Measurements from ENCODE around the gene ZNF740.
A peak's percentile ranks its signal among the peaks of the same experiment; 100 is the strongest.
"Not testable (repeated sequence)": the region's sequence is repeated elsewhere in the genome, so short reads cannot be mapped to it uniquely, and the experiment has no call there.

The ZNF740 gene

DNA sequence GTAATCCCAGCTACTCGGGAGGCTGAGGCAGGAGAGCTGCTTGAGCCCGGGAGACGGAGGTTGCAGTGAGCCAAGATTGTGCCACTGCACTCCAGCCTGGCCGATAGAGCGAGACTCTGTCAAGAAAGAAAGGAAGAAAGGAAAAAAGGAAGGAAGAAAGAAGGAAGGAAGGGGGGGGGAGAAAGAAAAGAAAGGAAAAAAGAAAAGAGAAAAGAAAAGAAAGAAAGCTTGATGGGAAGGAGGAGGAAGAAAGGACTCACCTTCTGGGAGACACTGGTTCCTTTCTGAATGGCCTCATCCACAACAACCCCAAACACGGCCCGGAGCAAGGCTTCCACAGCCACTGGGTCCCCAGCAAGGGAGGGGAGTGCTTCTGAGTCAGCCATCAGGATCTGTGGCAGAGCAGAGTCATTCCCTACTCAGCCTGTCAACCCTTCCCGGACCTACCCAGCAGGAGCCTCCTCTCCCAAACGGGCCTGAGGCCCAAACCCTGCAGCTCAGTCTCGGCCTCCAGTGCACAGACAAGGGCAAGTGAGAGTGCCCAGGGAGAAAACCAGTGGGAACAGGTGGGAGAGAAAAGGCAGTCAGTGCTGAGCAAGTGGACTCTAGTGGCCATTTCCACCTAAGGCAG lies 7.3 kb upstream of the ZNF740 start:
- no peak for DNase-seq (ENCODE audit: low read depth in 2 of 2)

DNA sequence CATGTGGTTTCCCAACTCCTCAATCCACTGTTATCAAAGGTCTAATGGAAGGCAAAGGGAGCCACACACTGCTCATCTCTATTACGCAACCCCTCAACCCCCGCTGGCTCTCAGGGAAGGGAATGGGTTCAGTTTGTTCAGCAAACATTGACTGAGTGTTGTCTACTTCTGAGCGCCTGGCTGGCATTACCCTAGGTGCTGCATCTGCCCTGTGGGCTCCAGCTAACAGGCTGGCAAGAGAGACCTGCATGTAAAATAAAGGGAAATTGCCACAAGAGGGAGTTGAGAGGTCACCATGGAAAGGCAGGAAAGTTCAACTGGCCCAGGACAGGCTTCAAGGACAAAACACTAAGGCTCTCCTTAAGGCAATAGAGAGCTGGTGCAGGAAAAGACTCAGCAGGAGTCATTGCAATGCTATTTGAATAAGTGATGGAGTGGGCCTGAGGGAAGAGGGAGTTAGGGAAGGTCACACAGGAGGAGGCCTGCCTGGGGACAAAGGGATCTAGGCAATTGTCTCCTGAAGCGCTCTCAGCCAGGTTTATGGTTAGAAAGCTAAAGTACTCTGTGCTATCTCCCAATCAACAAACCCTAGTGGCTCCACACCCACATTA lies 5.5 kb upstream of the ZNF740 start:
- no peak for DNase-seq (ENCODE audit: low read depth in 2 of 2)

DNA sequence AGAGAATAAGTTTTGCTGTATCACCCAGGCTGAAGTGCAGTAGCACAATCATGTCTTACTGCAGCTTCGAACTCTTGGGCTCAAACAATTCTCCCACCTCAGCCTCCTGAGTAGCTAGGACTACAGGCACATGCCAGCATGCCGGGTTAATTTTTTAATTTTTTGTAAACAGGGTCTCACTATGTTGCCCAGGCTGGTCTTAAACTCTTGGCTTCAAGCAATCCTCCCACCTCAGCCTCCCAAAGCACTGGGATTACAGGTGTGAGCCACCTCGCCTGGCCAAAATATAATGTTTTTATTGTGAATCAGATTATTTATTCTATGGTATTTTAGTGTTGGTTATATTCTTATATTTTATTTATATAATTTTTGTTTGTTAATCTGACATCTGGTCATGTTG lies 3.8 kb upstream of the ZNF740 start:
- no peak for DNase-seq (ENCODE audit: low read depth in 2 of 2)

DNA sequence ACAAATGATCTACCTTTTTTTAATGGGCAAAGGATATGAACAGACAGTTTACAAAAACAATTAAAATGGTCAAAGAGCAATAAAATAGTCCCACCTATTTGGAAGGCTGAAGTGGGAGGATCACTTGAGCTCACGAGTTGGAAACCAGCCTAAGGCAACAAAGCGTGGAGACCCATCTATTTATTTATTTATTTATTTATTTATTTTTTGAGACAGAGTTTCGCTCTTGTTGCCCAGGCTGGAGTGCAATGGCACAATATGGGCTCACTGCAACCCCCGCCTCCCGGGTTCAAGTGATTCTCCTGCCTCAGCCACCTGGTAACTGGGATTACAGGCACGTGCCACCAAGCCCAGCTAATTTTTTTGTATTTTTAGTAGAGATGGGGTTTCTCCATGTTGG lies 3.1 kb upstream of the ZNF740 start:
- DNase-seq (ENCODE audit: low read depth in 2 of 2): not testable (repeated sequence)

DNA sequence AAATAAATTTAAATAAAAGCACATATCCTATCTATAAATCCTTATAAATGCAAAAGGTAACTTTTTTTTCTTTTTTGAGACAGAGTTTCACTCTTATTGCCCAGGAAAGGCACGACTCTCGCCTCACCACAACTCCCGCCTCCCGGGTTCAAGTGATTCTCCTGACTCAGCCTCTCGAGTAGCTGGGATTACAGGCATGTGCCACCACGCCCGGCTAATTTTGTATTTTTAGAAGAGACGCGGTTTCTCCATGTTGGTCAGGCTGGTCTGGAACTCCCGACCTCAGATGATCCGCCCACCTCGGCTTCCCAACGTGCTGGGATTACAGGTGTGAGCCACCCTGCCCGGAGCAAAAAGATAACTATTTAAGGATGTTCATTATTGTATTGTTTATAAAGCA lies 1.7 kb upstream of the ZNF740 start:
- DNase-seq (ENCODE audit: low read depth in 2 of 2): not testable (repeated sequence)

DNA sequence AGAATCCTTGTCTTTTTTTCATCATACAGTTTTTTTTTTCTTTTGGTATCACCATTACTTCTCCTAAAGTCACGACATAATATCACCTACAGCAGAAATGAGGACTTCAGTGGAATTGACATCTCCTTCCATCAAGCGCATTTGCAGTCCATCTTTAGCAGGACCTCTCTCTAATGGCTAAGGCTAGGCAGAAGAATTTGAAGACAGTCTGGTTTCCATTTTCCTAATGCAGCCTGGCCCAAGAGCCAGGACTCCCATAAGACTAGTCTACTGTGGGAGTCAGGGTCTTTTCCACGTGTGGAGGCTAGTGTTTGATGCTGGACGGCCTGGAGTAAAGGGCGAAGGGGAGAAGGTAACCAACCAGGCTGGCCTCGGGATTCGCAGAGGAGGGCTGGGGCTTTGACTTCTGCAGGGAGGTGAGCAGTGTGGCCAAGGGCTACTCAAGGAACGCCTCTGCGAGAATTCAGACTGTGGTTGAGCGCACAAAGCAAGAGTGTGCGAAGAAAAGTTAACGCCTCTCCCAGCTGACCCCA lies 769 bp upstream of the ZNF740 start:
- no peak for DNase-seq (ENCODE audit: low read depth in 2 of 2)

DNA sequence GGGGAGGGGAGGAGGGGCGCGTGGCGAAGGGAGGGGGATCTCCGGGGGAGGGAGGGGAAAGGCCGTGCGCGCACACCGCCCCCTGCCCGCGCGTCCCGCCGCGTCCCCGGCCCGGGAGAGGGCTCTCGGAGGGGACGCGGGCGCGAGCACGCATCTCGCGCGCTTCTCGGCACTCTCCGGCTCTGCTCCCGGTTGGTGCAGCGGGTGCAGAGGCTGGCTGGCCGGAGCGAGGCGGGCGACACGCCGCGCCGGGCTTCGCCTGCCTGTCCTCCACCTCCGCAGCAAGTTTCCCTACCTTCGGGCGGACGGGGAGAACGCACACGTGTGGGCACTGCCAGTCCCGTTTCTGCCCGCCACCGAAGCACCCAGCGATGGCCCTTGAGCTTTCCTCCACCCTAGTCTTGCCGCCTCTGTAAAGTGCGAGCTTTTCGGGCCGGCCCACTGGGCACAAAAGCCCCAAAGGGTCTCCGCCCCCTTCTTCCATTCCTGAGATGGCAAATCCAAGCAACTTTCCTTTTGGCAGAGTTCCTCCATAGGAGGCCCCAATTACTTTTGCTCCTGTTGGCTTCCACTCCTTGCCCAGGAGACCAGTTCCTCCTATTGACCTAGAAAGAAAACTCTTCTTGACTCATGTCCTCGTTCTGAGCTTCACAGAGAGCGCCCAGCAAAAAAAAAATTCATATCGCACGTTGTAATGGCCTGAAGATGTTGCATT lies 566 bp downstream of the ZNF740 start:
- DNase-seq (ENCODE audit: low read depth in 2 of 2): peak; percentile 63 to 65

DNA sequence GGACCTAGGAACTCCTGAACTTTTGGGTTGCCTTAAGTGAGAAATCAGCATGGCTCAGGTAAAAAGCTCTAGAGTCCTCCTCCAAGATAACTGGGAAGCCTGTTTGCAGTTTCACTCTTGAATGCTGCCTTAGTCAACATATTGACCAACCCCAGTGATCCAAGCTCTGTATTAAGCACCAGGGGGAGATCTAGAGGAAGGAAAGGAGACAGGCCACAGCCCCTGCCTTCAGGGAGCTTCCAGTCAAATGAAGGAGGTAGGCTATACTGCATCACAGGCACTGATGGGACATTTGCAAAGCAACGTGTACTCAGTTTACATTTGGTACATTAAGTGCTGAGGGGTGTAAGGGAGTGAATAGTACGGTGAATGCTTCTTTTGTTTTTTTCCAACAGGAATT lies 1.4 kb downstream of the ZNF740 start:
- no peak for DNase-seq (ENCODE audit: low read depth in 2 of 2)

DNA sequence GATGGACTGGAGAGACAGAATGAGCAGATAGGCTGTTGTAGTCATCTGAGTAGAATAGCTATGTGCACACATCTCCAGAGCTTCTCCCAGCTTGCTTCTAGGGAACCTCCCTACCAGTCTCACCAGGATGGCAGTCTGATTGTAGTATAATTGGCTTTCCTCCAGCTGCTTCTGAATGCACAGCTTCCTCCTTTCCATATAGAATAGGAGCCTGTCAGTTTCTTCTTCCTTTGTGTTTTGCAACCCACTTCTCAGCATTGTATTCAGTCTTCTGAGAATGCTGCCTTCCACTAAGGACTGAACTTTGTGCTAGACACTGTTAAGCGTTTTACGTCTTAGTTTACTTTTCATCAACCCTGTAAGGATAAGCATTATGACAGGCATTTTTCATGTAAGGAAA lies 2.4 kb downstream of the ZNF740 start:
- no peak for DNase-seq (ENCODE audit: low read depth in 2 of 2)

DNA sequence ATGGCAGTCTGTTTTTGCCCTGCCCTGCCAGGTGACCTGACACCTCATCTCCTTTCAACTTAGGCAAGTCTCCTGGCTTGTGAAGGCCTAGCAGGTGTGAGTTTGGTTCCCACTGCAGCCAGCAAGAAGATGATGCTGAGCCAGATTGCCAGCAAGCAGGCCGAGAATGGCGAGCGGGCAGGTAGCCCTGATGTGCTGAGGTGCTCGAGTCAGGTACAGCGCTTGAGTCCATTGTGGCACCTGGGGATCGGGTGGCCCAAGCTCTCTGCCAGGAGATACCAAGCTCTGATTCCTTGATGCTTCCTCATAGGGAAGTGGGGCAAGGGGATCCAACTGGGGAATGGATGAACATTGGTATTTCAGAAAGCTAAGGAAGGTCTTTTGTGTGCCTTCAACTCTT lies 4.3 kb downstream of the ZNF740 start:
- DNase-seq (ENCODE audit: low read depth in 2 of 2): no peak

DNA sequence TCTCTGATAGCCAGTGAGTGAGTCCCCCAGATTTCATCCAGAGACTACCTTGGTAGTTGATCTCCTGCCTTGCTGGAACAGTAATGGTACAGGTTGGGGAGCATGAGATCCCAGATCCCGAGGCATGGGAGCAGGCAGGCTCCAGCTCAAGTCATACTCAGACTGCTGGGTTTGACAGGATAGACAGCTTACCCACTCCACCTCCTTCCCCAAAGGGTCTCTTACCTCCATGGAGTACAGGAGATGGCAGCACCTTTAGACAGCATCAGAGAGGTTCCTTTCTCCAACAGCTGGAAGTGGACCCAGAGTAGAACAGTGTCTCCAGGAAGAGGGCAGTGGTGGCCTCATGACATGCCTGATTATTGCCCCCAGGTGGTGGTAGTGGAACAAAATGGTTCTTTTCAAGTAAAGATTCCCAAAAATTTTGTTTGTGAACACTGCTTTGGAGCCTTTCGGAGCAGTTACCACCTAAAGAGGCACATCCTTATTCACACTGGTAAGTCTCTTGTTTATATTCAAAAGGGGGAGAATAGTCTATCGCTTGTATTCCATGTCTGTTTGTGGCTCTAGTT lies 5.1 kb downstream of the ZNF740 start:
- DNase-seq (ENCODE audit: low read depth in 2 of 2): no peak

DNA sequence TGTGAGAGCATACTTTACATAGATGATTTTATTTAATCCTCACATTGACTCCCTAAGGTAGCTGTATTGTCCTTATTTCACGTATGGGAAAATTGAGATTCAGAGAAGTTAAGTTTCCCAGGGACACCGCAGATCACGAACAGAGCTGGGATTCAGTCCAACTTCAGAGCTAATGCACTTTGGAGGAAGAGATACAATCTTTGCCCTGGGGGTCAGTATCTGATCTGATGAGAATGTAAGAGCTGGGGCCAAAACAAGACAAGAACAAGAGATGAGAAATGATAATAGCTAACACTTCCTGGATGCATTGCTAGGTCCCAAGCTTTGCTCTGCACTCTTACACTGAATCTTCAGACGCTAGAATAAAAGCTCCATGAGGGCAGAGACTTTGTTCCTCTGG lies 6.2 kb downstream of the ZNF740 start:
- no peak for DNase-seq (ENCODE audit: low read depth in 2 of 2)

DNA sequence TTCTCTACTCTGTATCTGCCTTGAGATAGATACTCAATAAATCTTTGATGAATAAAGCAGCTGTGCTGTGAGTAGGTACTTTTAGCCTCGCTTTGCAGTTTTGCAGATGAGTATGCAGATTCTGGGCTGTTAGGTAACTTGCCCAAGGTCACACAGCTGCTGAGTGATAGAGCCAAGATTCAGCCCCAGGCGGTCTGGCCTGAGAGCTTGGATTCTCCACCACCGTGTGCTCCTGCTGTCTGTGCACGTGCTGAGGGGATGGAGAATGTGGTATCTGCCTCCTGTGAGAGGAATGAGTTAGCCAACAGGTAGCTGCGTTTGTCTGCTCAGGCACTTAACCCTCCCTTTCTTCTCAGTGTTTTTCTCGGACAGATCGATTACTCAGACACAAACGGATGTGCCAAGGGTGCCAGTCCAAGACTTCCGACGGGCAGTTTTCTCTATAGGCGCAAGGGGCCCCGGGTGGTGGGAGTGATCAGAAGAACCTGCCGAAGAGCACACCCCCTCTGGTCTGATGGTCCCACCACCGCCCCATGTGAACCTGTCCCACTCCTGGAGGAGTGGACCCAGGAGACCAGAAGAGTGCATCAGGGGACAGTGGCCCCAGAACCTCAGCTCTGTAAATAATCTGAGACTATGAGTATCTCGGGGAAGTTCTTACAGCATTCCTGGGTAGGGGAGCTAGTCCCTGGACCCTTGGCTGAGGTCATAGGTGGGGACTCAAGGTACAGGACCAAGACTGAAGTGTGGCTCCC lies 6.8 kb downstream of the ZNF740 start:
- no peak for DNase-seq (ENCODE audit: low read depth in 2 of 2)

DNA sequence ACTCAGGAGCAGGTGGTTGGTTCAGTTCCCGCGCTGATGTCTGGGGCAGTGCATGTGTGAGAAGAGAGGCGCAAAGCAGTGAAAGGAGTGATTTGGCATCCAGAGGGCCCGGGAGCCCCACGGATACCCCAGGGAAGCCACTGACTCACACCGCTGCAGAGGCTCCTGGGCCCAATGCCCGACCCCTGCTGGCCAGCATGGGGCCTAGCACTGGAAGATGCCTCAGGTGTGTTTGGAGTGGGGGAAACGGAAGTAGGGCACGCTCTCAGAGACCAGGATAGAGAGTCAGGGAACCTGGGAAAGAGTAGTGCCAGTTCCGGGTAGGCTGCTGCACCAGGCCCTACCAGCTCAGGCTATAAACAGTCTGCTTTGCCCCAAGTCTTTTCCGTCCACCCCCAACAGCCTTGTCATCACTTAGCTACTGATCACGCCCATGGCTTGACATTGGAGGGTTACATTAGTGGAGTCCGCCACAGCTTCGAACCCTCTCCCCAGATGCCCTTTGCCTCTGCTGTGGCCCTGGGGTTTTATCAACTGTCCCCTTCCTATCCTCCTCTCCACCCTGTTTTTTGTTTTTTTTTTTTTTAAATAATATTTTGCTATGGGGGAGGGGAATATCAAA lies 9.7 kb downstream of the ZNF740 start:
- DNase-seq (ENCODE audit: low read depth in 2 of 2): no peak

DNA sequence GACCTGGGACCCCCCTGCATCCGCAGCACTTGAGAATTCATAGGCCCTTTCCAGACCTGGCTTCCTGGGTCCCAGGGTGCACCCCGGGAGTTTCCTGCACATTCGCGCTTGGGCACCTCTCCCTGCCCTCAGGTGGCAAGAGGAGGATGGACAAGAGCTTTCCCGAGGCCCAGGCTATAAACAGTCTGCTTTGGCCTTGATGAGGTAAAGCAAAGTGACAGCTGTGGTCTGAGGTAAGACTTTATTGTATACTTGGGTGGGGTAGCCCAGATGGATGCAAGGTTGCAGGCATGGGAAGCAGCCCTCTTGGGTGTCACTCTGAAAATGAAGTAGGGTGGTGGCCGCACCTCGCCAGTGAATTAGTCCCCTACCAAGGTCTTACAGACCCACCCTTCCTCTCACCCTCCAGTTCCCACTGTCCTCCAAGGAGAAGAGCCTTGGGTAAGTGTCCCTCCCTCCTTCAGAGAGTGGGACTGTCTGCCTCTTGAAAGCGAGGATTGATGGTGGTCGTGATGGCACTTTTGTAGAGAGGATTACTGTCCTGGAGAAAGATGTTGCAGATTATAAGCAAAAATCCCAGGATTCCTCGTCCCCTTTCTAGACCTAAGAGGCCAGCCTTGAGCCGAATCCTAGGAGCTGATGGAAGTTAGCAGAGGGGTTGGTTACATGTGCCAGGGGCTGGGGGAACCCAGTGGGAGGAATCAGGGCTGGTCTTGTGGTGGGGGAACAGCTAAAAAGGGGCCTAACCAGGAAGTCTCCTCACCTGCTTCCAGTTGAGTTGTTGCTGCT lies 10.8 kb downstream of the ZNF740 start:
- no peak for DNase-seq (ENCODE audit: low read depth in 2 of 2)

DNA sequence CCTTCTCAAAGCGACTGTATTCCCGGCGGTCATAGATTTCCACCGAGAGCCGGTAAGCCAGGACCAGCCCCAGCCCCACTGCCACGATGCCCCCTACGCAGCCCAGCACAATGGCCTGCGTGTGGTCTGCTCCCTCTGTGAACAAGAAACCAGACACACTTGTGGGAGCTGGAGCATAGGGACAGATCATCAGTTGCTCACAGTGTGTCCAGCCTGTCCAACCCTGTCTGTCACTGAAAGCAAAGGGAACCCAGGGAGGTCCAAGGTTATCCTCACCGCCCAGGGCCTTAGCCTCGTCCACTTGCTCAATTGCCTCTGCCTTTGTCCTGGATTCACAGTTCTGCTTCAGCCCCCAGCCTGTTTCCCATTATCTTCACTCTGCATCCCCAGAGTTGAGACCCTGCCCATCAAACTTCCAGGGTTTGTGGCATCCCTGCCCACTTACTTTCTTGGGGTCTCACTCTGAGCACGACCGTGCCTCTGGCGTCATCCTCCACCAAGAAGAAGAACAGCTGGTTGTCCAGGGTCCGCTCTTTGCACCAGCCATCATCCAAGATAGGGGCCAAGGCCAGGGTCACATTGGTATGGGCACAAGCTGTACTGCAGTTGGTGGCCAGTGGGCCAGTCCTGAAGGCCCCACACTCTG lies 11.5 kb downstream of the ZNF740 start:
- no peak for DNase-seq (ENCODE audit: low read depth in 2 of 2)

DNA sequence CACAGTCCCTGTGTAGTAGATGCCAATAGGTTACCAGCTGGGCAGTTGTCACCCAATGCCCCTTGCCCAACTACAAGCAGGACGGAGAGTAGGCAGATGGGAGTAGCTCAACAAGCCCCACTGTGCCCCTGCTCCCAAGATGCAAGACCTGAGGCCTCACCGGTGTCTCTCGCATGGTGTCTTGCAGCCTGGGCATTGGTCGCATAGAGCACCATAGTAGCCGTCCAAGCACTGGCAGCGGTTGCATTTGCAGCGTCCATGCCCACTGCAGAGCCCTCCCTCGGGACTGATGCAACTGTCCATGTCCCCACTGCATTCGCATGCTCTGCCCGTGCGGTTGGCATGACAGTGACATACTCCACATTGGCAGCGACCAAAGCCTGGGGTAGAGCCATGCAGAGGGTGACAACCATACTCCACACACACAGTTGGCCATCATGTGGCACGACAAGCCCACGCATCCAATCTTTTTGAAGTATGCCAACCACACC lies 12.1 kb downstream of the ZNF740 start:
- DNase-seq (ENCODE audit: low read depth in 2 of 2): no peak

DNA sequence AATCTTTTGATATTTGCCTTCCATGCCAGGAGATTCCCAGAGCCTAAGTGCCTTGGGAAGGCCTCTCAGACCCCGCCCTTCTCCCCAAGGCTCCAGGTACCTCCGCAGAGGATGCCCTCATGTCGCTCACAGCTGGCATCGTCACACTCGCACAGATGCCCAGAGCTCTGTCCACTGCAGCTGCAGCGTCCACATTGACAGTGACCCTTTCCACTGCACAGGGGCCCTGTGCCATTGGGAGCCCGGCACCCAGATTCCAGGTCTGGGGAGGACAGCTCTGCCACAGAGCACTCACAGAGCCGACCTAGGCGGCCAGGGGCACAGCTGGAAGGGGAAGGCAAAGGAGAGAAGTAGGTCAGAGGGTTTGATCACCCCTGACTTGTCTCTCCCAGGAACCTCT lies 12.5 kb downstream of the ZNF740 start:
- DNase-seq (ENCODE audit: low read depth in 2 of 2): no peak

DNA sequence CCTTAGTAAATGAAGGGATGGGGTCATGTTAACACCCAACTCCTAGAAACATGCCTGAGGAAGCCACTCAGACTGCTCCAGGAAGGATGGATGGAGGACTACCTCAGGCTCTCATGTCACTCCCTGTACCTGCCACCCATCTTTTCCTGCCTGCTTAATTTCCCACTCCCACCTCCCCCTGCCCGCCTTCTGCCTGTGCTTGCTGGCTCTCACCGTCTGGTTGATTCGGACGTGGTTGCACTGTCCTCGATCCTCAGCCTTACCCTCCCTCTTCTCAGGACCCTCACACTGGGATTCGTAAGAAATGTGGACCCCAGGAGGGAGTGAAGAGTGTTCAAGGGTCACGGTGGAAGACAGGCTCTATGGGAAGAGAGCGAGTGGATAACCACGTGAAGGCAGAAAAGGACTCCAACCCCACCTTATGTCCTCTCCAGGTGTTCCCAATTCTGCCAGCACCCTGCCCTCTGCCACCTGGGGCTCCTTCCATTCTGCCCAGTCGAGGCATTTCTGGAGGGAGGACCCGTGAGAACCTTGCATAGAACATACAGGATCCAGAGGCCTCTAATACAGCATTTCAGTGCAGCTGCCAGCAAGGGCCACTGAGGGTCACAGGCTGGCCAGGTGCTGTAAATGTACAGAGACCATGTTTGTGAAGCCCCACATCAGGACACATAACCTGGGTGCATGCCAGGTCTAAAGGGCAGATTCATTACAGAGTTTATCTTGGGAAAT lies 13.6 kb downstream of the ZNF740 start:
- DNase-seq (ENCODE audit: low read depth in 2 of 2): no peak

Data from activated CD4-positive, alpha-beta T cell treated with anti-CD3 and anti-CD28 coated beads for 24 hours (primary cell).